HG02678 (cell line): ENCODE measurements around the gene ACP1.

Source experiments
- ATAC-seq: cut with Tn5 transposase; IDR thresholded peaks from one replicate; pipeline ENCODE4 v1.9.1; 2021; ENCODE audit warnings: mild to moderate bottlenecking, moderate library complexity; ENCODE audit not compliant: unreplicated experiment

The ACP1 gene

GRCh38 chr2:279956-280649 lies 15.4 kb downstream of the ACP1 start:
- ATAC-seq, result no peak

- ATAC-seq, result no peak
These were observed 15.9 kb downstream of the ACP1 start for GRCh38 chr2:280650-281110.

GRCh38 chr2:281381-281780 lies 16.6 kb downstream of the ACP1 start:
- no peak for ATAC-seq

DNA sequence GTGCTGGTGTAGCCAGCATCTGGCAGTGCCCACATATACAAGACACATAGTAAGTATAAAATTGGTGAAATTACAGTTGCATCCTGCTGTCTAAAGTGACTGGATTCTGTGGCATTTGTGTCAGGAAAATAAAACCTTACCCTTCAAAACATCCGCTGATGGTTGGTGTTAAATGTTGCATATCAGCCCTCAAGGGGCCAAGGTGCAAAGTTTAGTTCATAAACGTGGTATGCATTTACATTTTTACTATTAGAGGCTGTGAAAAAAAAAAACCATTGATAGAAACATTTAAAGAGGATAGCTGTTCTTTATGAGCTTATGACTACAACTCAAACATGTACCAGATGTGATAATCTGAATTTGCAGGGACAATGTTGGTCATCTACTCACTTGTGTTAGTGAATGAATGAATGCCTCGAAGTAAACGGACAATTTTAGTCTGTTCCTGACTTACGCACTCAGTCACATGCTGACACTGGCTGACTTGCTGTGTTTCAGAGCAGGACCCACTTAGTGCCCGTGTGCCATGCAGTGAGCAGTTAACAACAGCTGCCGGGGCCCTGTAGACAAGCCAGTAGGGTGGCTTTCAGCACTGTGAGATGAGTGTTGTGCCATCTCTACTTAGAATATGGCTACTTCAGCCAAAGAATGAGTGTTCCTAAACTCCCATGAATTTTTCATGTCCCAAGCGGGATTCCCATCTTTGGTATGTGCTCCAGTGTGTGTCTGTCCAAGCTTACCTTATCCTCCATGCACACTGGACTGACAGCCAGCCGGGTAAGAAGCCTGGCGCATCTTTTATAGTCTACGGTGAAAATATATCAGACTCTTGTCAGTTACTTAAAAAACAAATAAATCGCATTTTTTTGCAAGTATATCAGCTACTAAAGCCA lies 17.9 kb downstream of the ACP1 start:
- ATAC-seq, result no peak

DNA sequence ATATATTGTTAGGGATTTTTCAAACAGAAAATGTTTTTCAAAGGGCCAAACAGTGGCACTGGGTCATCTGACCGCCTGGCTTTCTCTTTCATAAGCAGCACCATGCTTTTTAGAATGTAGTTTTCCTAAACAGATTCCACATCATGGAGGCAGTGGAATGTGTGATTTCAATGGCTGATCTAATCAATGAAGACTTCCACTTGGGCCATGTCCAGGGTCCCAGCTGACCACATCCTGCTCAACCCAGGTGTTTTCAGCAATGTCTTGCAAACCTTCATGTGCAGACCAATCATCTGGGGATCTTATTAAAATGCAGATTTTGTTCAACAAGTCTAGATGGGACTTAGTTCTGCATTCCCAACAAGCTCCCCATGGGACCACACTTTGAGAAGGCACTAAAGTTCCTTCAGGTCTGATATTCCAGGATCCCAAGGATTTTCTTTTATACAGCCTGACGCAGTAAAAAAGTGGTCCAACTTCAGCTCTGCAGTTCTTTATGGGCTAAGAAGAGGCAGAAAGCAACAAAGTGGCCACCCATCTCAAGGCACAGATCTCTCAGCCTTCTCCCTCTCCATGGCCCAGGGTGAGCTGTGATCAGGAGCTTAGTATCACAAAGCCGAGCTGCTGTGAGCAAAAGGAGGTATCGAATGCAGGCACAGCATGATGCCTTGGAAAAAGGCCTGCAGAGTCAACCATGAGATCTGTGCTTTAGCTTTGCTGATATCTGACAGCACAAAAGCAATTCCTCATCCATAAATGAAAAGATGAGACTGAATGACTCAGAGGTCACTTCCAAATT lies 19.4 kb downstream of the ACP1 start:
- ATAC-seq, result no peak

- ATAC-seq, result no peak
These were observed 20.2 kb downstream of the ACP1 start for GRCh38 chr2:284896-285492.

GRCh38 chr2:285531-285930 lies 20.8 kb downstream of the ACP1 start:
- ATAC-seq, result no peak

DNA sequence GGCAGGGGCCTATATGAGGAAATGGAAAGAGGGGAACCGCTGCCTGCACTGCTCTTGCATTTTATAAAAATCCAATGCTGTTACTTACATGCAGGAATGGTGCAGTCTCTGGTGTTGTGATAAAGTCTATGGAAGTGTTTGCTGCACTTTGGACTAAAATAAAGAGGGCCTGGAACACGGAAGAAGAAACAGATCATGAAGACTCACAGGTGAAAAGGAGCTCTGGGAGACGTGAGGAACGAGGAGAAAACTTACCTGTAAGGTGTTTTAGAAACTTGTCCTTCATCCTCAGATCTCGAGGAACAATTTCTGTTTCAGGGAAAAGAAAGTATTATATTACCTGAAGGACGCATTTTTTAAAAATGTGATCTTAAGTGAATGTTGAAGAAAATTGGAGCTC lies 21.3 kb downstream of the ACP1 start:
- ATAC-seq, result no peak

DNA sequence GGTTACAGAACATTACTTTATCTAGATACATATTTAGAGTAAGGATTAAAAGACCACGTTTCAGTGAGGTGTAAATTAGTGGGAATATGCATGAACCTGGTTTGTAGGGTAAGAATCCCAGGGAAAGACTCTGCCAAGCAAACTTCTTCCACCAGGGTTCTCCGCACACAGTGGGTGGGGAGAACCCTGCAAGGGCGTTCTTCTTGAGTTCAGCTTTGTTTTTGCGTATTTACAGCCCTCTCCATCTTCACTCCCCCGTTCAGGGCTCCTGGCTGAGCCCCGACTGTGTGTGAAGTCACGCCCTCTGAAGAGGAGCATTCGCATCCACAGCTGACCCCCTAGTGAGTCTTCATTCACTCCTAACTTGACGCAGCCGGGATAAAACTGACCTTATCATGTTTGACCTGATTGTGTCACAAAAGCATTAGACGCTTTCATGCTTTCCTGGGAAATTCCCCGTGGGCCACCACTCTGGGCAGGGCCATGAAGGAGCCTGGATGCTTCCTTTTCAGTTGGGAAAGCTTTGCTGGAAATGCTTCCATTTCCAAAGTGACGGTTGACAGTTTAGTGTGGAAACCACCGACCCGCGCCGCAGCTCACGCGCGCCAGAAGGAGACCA lies 22.1 kb downstream of the ACP1 start:
- ATAC-seq, result no peak

DNA sequence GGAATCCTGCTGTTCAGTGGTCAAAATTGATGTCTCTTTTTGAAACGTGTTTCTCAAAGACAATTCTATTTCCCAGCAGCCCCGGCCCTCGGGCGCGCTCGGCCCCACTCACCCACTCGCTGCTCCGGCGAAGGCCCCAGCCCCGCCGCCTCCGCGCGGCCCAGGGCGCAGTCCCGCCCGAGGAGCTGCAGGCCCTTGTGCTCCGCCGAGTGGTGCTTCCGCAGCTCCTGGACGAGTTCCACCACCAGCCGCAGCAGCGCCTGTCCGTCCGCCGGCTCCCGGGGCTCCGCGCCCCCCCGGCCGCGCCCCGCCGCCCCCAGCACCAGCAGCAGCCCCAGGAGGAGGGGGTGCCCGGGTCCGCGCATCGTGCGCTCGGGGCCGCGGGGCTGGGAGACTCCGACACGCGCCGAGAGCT lies 22.7 kb downstream of the ACP1 start:
- ATAC-seq, result no peak

DNA sequence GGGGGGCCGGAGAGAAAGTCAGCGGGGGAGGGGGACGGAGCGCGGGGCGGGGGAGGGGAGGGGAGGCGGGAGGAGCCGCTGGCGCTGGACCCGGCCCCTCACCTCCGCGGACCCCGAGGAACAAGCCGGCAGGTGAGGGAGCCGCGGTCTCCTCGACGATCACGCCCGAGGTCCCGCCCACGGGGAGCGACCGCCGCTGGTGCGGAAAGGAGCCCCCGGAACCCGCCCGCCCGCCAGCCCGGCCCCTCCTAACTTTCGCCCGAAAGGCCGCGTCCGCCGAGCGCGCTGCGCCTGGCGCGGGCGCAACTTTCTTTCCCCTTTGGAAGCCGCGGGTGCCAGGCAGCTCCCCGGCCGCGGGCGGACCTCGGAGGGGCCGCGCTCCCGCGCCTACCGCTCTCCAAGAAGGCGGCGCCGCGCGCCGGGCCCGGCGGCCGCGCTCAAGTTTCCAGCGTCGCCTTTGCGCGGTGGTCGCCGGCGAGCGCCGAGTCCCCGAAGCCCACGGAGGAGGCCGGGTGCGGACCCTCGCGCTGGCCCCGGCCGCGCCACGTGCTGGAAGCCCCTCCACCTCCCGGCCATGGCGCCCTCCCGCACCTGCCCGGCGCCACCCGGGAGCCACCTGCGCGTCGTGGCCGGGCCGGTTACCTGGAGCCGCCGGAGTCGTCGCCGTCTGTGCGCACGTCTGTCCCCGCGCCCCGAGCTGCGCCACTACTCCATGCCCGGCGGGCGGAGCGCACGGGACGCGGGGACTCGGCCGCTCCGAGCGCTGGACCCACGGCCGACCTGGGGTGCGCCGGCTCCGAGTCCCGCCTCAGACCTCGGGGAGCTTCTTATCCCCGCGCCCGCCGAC lies 23.4 kb downstream of the ACP1 start, which contains the start of gene ALKAL2:
Gene ALKAL2 (minus strand): TSS at position 181 of the 847 bp plus-strand sequence. CDS start 256 bp downstream, outside the sequence.
- no peak for ATAC-seq

GRCh38 chr2:288758-289361 lies 24.1 kb downstream of the ACP1 start:
- no peak for ATAC-seq

- ATAC-seq, result no peak
These were observed 24.8 kb downstream of the ACP1 start for GRCh38 chr2:289362-290089.

- ATAC-seq, result no peak
These were observed 25.5 kb downstream of the ACP1 start for GRCh38 chr2:290090-290722.

- ATAC-seq, result no peak
These were observed 30.3 kb downstream of the ACP1 start for GRCh38 chr2:295090-295489.

- ATAC-seq, result no peak
These were observed 31.6 kb downstream of the ACP1 start for GRCh38 chr2:296354-296753.

DNA sequence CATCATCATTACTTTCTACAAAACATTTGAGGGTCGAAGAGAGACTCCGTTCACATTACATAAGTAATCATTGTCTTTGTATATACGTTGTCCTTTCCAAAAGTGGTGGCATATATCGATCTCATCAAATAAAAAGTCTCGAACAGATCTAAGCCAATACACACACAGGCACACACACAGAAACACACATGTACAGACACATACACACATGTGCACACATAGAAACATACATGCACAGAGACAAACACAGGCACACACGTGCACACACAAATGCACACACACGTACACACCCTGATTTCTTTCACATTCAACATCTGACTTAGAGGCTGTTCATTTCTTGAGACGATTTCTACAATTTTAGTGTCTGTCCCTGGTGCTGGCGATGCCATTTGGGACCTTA lies 40.6 kb downstream of the ACP1 start:
- ATAC-seq, result no peak
